OCI-LY1 (cell line): ENCODE data around the gene DOCK1.
"Not testable (repeated sequence)": the region's sequence is repeated elsewhere in the genome, so short reads cannot be mapped to it uniquely, and the experiment has no call there.

ENCODE experiments used
- H2AFZ ChIP-seq: fragments of 200-600 bp; sonication (generic), shearing (Covaris generic); 2 replicates; pipeline ENCODE4 v1.6.0; 2014; ENCODE audit warnings: antibody characterized with exemption, mild to moderate bottlenecking, low read length
- H3F3A ChIP-seq: fragments of 200-600 bp; sonication (generic), shearing (Covaris generic); 2 replicates; pipeline ENCODE4 v1.6.0; 2014; ENCODE audit warnings: mild to moderate bottlenecking, antibody characterized with exemption, low read length, moderate library complexity; ENCODE audit not compliant: insufficient read depth
- H3K27ac ChIP-seq: fragments of 200-600 bp; sonication (generic); 2 replicates; pipeline ENCODE4 v1.5.1; 2014; ENCODE audit warnings: low read length, mixed run types, mild to moderate bottlenecking, low read depth; ENCODE audit not compliant: poor library complexity, severe bottlenecking
- H3K27me3 ChIP-seq: fragments of 200-600 bp; sonication (generic); 2 replicates; pipeline ENCODE4 v1.6.0; 2014; ENCODE audit warnings: antibody characterized with exemption, mild to moderate bottlenecking, low read length, moderate library complexity; ENCODE audit not compliant: insufficient read depth
- H3K36me3 ChIP-seq: fragments of 200-600 bp; sonication (generic); 2 replicates; pipeline ENCODE4 v1.6.1; 2014; ENCODE audit warnings: mild to moderate bottlenecking, antibody characterized with exemption, low read length, moderate library complexity, mixed read lengths; ENCODE audit not compliant: insufficient read depth
- H3K4me1 ChIP-seq: fragments of 200-600 bp; sonication (generic); 2 replicates; pipeline ENCODE4 v1.5.1; 2014; ENCODE audit warnings: mild to moderate bottlenecking, low read length, moderate library complexity; ENCODE audit not compliant: insufficient read depth, severe bottlenecking
- H3K4me2 ChIP-seq: fragments of 200-600 bp; sonication (generic), shearing (Covaris generic); 2 replicates; pipeline ENCODE4 v1.6.1; 2014; ENCODE audit warnings: low read length
- H3K4me3 ChIP-seq: fragments of 200-600 bp; sonication (generic); 2 replicates; pipeline ENCODE4 v1.5.1; 2014; ENCODE audit warnings: low read length, low read depth, mild to moderate bottlenecking, mixed read lengths; ENCODE audit not compliant: poor library complexity, severe bottlenecking
- H3K79me2 ChIP-seq: fragments of 200-600 bp; shearing (Covaris generic); 2 replicates; pipeline ENCODE4 v1.6.1; 2016; ENCODE audit warnings: mixed run types, low read length, mixed read lengths; ENCODE audit not compliant: insufficient read depth
- H3K9ac ChIP-seq: fragments of 200-600 bp; sonication (generic), shearing (Covaris generic); 2 replicates; pipeline ENCODE4 v1.6.1; 2014; ENCODE audit warnings: mild to moderate bottlenecking, low read length, mixed read lengths
- H3K9me2 ChIP-seq: fragments of 200-600 bp; sonication (generic), shearing (Covaris generic); 2 replicates; pipeline ENCODE4 v1.6.1; 2014; ENCODE audit warnings: low read depth, mild to moderate bottlenecking, low read length, mixed read lengths
- H3K9me3 ChIP-seq: fragments of 200-600 bp; shearing (Covaris generic); 2 replicates; pipeline ENCODE4 v1.6.1; 2014; ENCODE audit warnings: low read length, mixed read lengths
- H4K20me1 ChIP-seq: fragments of 200-600 bp; sonication (generic), shearing (Covaris generic); 2 replicates; pipeline ENCODE4 v1.6.0; 2016; ENCODE audit warnings: mild to moderate bottlenecking, low read length; ENCODE audit not compliant: insufficient read depth
- EZH2 ChIP-seq: fragments of 200-600 bp; sonication (generic), shearing (Covaris generic); IDR thresholded peaks from 2 replicates; pipeline ENCODE4 v1.8.0; 2017; ENCODE audit warnings: borderline replicate concordance, mixed run types, mild to moderate bottlenecking, antibody characterized with exemption, low read length, moderate library complexity, mixed read lengths
- TF ChIP-seq, protein P1 (sequence below): fragments of 200-600 bp; sonication (generic), shearing (Covaris generic); IDR thresholded peaks from 2 replicates; pipeline ENCODE4 v1.5.1; 2017; ENCODE audit warnings: mild to moderate bottlenecking, antibody characterized with exemption, low read length, moderate library complexity, mixed read lengths

DOCK1 gene

DNA sequence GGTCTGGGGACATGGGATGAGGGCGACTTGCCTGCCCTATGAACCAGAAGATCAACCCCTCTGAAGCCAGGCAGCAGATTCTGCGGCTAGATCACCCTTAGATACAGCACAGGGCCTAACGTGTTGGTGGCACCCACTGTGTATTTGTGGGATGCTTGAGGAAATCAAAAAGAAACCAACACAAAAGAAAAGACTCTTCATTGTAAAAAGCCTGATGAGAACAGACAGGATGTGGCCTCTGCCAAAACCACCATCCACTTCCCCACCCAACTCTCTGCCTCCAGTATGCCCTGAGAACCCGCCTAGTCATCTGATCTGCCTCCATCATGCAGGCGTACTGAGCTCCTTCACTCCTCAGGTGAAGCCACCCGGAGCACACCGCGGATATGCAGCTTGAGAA, 388.4 kb downstream of the DOCK1 start:
- no peak overlapping the region for H2AFZ ChIP-seq
- no peaks in the 10 kb centered on the region for H3K4me1 ChIP-seq
- no peak overlapping the region for H3K4me3 ChIP-seq
- no peaks in the 10 kb centered on the region for H3K27me3 ChIP-seq
- TF ChIP-seq EZH2: no peak
- TF ChIP-seq, protein P1, sequence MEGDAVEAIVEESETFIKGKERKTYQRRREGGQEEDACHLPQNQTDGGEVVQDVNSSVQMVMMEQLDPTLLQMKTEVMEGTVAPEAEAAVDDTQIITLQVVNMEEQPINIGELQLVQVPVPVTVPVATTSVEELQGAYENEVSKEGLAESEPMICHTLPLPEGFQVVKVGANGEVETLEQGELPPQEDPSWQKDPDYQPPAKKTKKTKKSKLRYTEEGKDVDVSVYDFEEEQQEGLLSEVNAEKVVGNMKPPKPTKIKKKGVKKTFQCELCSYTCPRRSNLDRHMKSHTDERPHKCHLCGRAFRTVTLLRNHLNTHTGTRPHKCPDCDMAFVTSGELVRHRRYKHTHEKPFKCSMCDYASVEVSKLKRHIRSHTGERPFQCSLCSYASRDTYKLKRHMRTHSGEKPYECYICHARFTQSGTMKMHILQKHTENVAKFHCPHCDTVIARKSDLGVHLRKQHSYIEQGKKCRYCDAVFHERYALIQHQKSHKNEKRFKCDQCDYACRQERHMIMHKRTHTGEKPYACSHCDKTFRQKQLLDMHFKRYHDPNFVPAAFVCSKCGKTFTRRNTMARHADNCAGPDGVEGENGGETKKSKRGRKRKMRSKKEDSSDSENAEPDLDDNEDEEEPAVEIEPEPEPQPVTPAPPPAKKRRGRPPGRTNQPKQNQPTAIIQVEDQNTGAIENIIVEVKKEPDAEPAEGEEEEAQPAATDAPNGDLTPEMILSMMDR: no peak
- H3K9me3 ChIP-seq: no peaks in the 10 kb centered on the region
- no peaks in the 10 kb centered on the region for H3K36me3 ChIP-seq
- no peak overlapping the region for H3K27ac ChIP-seq
- H3K79me2 ChIP-seq: no peaks in the 10 kb centered on the region
- H3K4me2 ChIP-seq: no peak overlapping the region
- no peaks in the 10 kb centered on the region for H4K20me1 ChIP-seq
- H3K9me2 ChIP-seq: no peaks in the 10 kb centered on the region
- no peaks in the 10 kb centered on the region for H3F3A ChIP-seq
- H3K9ac ChIP-seq: no peak overlapping the region

DNA sequence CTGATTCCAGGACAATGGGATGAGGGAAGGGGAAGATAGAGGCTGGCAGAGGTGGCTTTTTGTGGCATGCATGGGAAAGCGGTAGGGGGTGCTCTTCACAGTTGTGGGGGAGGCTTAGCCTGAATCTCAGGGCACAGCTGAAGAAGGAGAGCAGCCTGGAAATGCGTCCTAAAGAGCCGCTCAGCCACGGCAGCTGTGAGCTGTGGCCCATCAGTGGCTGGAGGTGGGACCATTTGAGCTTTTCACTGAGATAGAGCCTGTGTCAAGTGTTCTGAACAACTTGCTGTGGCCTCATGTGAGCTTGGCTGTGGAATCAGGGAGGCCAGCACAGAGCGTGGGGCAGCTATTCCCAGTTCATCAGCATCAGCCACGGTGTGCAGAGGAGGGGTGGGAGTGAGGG, 391.5 kb downstream of the DOCK1 start:
- no peak for TF ChIP-seq EZH2
- TF ChIP-seq, protein P1: no peak
- H4K20me1 ChIP-seq: no peaks in the 10 kb centered on the region
- no peaks in the 10 kb centered on the region for H3K4me1 ChIP-seq
- no peaks in the 10 kb centered on the region for H3K9me3 ChIP-seq
- H3K27me3 ChIP-seq: no peaks in the 10 kb centered on the region
- H3K9ac ChIP-seq: no peak overlapping the region
- no peaks in the 10 kb centered on the region for H3K9me2 ChIP-seq
- no peak overlapping the region for H3K27ac ChIP-seq
- H3K4me2 ChIP-seq: no peak overlapping the region
- H2AFZ ChIP-seq: no peak overlapping the region
- H3K79me2 ChIP-seq: no peaks in the 10 kb centered on the region
- no peak overlapping the region for H3K4me3 ChIP-seq
- no peaks in the 10 kb centered on the region for H3F3A ChIP-seq
- H3K36me3 ChIP-seq: no peaks in the 10 kb centered on the region

DNA sequence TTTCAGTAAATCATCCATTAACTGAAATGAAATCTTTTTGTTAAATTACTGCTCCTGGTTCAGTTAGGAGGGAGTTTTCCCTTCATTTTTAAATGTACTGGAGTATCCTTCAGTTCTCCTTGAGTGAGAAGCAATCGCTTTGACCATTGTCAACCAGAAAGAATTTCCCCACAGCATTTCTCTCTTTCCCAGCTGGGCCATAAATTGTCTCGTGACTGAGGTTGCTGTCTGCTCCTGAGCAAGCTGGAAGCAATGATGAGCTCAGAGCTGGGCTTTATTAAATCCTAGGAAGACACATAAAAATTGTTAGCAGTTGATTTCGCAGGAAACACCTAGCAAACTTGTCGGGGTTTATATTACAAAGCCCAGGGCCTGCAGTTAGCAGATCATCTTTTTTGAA, 393.2 kb downstream of the DOCK1 start:
- Histone ChIP-seq H3K4me2 (no peak overlapping the region), H4K20me1 (no peaks in the 10 kb centered on the region), H2AFZ (no peak overlapping the region), H3F3A (no peaks in the 10 kb centered on the region), H3K9me2 (no peaks in the 10 kb centered on the region), H3K27me3 (no peaks in the 10 kb centered on the region), H3K4me3 (no peak overlapping the region), H3K36me3 (no peaks in the 10 kb centered on the region), H3K79me2 (no peaks in the 10 kb centered on the region), H3K4me1 (no peaks in the 10 kb centered on the region), H3K9me3 (no peaks in the 10 kb centered on the region), H3K9ac (no peak overlapping the region), H3K27ac (no peak overlapping the region)
- TF ChIP-seq EZH2: no peak
- TF ChIP-seq, protein P1: no peak

DNA sequence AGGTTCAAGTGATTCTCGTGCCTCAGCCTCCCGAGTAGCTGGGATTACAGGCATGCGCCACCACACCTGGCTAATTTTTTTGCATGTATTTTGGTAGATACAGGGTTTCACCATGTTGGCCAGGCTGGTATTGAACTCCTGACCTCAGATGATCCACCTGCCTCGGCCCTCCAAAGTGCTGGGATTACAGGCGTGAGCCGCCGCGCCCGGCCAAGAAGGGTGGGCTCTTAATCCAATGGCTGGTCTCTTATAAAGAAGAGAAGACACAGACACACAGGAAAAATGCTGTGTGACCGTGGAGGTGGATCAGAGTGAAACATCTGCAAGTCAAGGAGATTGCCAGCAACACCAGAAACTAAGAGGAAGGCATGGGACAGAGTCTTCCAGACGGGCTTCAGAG, 394.0 kb downstream of the DOCK1 start:
- H3K9me2 ChIP-seq, H3K27ac ChIP-seq: not testable (repeated sequence)

More for the DNA sequence above, 394.0 kb downstream of the DOCK1 start:
- H4K20me1 ChIP-seq, H3K9ac ChIP-seq, H3K4me1 ChIP-seq, H3K79me2 ChIP-seq, H3K4me3 ChIP-seq, H2AFZ ChIP-seq, H3K27me3 ChIP-seq, H3K4me2 ChIP-seq, H3K9me3 ChIP-seq, H3F3A ChIP-seq, H3K36me3 ChIP-seq: not testable (repeated sequence)
